ENCODE data around the gene TPK1. TPM values are rescaled to one million over a fixed set of nuclear protein-coding genes. Genes with fewer than 3 reads are reported as not detected.

The TPK1 gene
- total RNA-seq, 1 donor = 3.9 TPM

DNA sequence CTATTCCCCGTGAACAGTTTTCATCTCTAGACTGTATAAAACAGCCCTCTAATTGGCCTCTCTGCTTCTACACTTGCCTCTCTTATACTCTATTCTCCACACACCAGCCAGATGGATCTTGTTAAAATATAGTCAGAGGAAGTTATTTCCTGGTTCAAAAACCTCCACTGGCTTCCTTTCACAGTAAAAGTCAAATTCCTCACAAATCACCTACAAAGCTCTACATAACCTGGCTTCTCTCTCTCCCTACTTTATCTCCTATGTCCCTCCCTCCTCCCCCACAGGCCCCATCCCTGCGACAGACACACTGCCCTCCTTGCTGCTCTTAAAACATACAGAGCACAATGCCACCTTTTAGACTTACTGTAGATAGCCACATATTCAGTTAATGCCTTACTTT lies 60.1 kb downstream of the TPK1 start:
- H3K4me3 ChIP-seq (ENCODE audit: low read depth, low read length) = no peak overlapping the region
- TF ChIP-seq, protein P1, sequence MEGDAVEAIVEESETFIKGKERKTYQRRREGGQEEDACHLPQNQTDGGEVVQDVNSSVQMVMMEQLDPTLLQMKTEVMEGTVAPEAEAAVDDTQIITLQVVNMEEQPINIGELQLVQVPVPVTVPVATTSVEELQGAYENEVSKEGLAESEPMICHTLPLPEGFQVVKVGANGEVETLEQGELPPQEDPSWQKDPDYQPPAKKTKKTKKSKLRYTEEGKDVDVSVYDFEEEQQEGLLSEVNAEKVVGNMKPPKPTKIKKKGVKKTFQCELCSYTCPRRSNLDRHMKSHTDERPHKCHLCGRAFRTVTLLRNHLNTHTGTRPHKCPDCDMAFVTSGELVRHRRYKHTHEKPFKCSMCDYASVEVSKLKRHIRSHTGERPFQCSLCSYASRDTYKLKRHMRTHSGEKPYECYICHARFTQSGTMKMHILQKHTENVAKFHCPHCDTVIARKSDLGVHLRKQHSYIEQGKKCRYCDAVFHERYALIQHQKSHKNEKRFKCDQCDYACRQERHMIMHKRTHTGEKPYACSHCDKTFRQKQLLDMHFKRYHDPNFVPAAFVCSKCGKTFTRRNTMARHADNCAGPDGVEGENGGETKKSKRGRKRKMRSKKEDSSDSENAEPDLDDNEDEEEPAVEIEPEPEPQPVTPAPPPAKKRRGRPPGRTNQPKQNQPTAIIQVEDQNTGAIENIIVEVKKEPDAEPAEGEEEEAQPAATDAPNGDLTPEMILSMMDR (IDR thresholded peaks at IDR 0.05; ENCODE audit: insufficient read depth, low read depth, low read length) = no peak
- no peak for DNase-seq (ENCODE audit: low read depth)

DNA sequence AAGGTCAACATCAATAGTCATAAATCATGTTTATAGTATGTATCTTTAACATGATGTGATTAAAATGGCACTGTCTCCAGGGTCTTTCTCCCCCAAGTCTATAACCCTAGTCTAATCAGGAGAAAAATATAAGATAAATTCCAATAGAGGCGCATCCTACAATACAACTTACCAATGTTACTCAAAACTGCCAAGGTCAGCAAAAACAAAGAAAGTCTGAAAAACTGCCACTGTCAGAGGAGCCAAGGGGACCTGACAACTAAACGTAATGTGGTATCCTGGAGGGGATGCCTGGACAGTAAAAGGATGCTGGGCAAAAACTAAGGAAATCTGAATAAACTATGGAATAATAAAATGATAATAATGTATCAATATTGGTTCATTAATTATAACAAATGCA lies 63.9 kb downstream of the TPK1 start:
- no peak for DNase-seq (ENCODE audit: low read depth)
- TF ChIP-seq, protein P1 (IDR thresholded peaks at IDR 0.05; ENCODE audit: insufficient read depth, low read depth, low read length) = no peak
- no peak overlapping the region for H3K4me3 ChIP-seq (ENCODE audit: low read depth, low read length)

DNA sequence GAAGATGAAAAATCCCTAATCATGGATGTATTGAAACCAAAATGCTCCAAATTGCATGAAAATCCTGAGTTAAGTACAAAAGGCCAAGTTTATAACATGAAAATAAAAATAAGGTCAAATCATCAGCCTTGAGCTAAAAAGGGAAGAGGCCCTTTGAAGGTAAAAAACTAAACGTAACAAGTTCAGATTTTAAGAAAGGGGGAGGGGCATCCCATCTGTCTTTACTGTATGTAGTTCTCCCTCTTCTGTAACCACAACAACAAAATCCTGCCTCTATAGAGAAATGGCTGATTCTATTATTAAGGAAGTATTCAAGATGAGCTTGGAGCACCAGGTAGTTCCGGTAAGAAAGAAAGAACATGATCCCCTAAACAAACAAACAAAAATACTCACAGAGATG lies 64.7 kb downstream of the TPK1 start:
- TF ChIP-seq, protein P1 (IDR thresholded peaks at IDR 0.05; ENCODE audit: insufficient read depth, low read depth, low read length) = no peak
- DNase-seq (ENCODE audit: low read depth) = no peak
- no peak overlapping the region for H3K4me3 ChIP-seq (ENCODE audit: low read depth, low read length)

DNA sequence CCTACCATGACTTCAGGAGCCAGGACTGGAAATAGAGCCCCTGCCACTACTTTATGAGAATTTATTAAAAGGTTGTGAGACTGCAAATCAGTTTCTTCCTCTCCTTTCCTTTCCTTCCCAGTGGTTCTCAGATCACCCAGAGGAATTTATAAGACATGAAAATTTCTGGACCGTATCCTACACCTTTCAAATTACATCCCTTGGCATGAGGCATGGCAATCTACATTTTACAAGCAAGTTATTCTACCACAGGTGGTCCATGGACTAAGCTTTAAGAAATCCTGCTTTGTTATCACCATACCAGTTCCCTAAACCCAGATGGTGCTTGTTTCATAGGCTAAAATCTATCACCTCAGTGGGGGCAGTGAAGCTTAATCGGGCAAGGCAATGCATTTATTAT lies 66.5 kb downstream of the TPK1 start:
- H3K4me3 ChIP-seq (ENCODE audit: low read depth, low read length) = no peak overlapping the region
- TF ChIP-seq, protein P1 (IDR thresholded peaks at IDR 0.05; ENCODE audit: insufficient read depth, low read depth, low read length) = no peak
- no peak for DNase-seq (ENCODE audit: low read depth)

DNA sequence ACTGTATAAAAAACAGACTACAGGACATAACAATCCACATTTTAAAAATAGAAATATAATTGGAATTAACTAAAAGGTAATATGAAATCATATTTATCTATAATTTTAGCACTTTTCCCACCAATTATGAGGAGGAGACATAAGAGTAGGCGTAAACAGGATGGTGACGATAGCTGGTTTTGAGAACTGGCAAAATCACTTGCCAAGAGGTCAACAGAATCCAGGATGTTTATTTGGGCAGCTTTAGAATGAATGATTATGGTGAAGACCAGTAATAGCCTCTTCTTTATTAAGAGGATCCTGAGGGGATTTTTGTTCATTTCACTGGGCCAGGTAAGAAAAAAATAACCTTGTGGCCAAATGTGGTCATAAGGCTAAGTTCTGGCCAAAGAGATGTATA lies 67.2 kb downstream of the TPK1 start:
- TF ChIP-seq, protein P1 (IDR thresholded peaks at IDR 0.05; ENCODE audit: insufficient read depth, low read depth, low read length) = no peak
- no peak for DNase-seq (ENCODE audit: low read depth)
- H3K4me3 ChIP-seq (ENCODE audit: low read depth, low read length) = no peak overlapping the region

DNA sequence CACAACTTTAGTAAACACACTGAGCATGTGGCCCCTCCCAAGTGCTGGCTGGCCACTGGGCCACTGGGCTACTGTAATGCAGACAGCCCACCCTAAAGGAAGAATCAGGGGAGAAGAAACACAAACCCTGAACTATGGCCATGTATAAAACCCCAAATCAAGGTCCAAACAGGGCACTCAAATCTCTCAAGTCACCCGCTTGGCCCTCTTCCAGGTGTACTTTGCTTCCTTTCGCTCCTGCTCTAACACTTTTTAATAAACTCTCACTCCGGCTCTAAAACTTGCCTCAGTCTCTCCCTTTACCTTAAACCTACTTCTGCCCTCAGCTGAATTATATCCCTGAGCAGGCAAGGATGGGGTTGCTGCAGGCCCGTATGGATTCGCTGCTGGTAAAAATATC lies 72.6 kb downstream of the TPK1 start:
- DNase-seq (ENCODE audit: low read depth) = no peak
- H3K4me3 ChIP-seq (ENCODE audit: low read depth, low read length) = no peak overlapping the region
- TF ChIP-seq, protein P1 (IDR thresholded peaks at IDR 0.05; ENCODE audit: insufficient read depth, low read depth, low read length) = no peak

DNA sequence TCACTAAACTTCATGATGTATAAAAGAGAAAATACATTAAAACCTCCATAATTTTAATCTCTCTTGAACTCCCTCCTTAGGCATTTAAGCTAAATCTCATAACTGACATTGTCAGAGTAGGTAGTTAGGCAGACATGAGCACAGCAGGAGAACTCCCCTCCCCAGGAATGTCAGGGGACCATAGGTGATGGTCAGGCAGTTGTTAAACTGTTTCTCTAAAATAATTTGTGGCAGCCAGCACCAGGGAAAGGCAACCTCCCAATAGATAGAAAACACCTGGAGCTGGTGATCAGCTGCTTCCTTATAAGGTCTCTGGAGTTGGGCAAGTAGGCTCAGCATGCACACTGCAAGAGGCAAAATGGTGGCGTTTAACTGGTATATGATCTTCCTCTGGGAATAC lies 73.0 kb downstream of the TPK1 start:
- no peak overlapping the region for H3K4me3 ChIP-seq (ENCODE audit: low read depth, low read length)
- no peak for DNase-seq (ENCODE audit: low read depth)
- TF ChIP-seq, protein P1 (IDR thresholded peaks at IDR 0.05; ENCODE audit: insufficient read depth, low read depth, low read length) = no peak
